Activated T-helper 2 cell treated with anti-CD3 and anti-CD28 coated beads, Interferon-gamma antibody, Interleukin-2, Interleukin-4, amounts not matched to agents 10 μg/mL and 5 μg/mL and 100 μg/mL, durations not matched to agents 14 hours and 24 hours and 36 hours (primary cell): ENCODE measurements around the gene TMEM14C. TPM values are rescaled to one million over a fixed set of nuclear protein-coding genes. Genes with fewer than 3 reads are reported as not detected.
A peak's percentile ranks its signal among the peaks of the same experiment; 100 is the strongest.
"Not testable (repeated sequence)": the region's sequence is repeated elsewhere in the genome, so short reads cannot be mapped to it uniquely, and the experiment has no call there.

Source experiments
- DNase-seq: peaks from one replicate; pipeline ENCODE4 v3.0.0; 2021; ENCODE audit warnings: low spot score
- H3K27ac Mint-ChIP-seq: one replicate; pipeline ENCODE4 v1.8.0; 2021; ENCODE audit warnings: mixed read lengths
- H3K27me3 Mint-ChIP-seq: one replicate; pipeline ENCODE4 v1.8.0; 2021; ENCODE audit warnings: low read depth, mixed read lengths
- H3K36me3 Mint-ChIP-seq: one replicate; pipeline ENCODE4 v1.8.0; 2021; ENCODE audit warnings: low read depth, mixed read lengths
- H3K4me1 Mint-ChIP-seq: one replicate; pipeline ENCODE4 v1.8.0; 2021; ENCODE audit warnings: low read depth, mixed read lengths
- H3K4me3 Mint-ChIP-seq: one replicate; pipeline ENCODE4 v1.8.0; 2021; ENCODE audit warnings: low read depth, mild to moderate bottlenecking, moderate library complexity, mixed read lengths
- H3K9me3 Mint-ChIP-seq: one replicate; pipeline ENCODE4 v1.8.0; 2021; ENCODE audit warnings: mixed read lengths
- intact Hi-C: fragments of 100-400 bp; cut with micrococcal nuclease; formaldehyde crosslinking; loops from one replicate; pipeline ENCODE4 v1.15.1; 2023
- total RNA-seq: library from RNA; stranded (reverse); gene quantifications from 2 replicates; pipeline ENCODE4 v1.2.3, GENCODE V29; 2022

Gene TMEM14C
- total RNA-seq, 1 donor from 2014 or later = 61.3 TPM

GRCh38 chr6:10725044-10725443 lies 2.2 kb downstream of the TMEM14C start:
- Mint-ChIP-seq H3K36me3 (peaks cover 36% of the 10 kb centered on the region), H3K9me3 (no peaks in the 10 kb centered on the region), H3K27ac (peak overlapping the region; percentile 57), H3K4me1 (peaks cover 35% of the 10 kb centered on the region), H3K4me3 (peak overlapping the region; percentile 42), H3K27me3 (no peaks in the 10 kb centered on the region)
- intact Hi-C loops = no loop called here
- DNase-seq = no peak

GRCh38 chr6:10725716-10726115 lies 2.8 kb downstream of the TMEM14C start:
- Mint-ChIP-seq H3K27ac (peak overlapping the region; percentile 19), H3K4me3 (no peak overlapping the region), H3K36me3 (peaks cover 43% of the 10 kb centered on the region), H3K4me1 (peaks cover 35% of the 10 kb centered on the region), H3K27me3 (no peaks in the 10 kb centered on the region), H3K9me3 (no peaks in the 10 kb centered on the region)
- DNase-seq = no peak
- intact Hi-C loops = no loop called here

- no peaks in the 10 kb centered on the region for H3K9me3 Mint-ChIP-seq
- H3K27me3 Mint-ChIP-seq = no peaks in the 10 kb centered on the region
- intact Hi-C loops = no loop called here
- no peak for DNase-seq
- H3K4me3 Mint-ChIP-seq = no peak overlapping the region
- H3K27ac Mint-ChIP-seq = no peak overlapping the region
- peaks cover 7% of the 10 kb centered on the region for H3K4me1 Mint-ChIP-seq
- H3K36me3 Mint-ChIP-seq = peaks cover 51% of the 10 kb centered on the region
Observed at GRCh38 chr6:10730254-10730653, 7.4 kb downstream of the TMEM14C start.

- H3K9me3 Mint-ChIP-seq = no peaks in the 10 kb centered on the region
- H3K36me3 Mint-ChIP-seq = peaks cover 30% of the 10 kb centered on the region
- no peak for DNase-seq
- intact Hi-C loops = no loop called here
- no peaks in the 10 kb centered on the region for H3K27me3 Mint-ChIP-seq
- H3K4me1 Mint-ChIP-seq = no peaks in the 10 kb centered on the region
- no peak overlapping the region for H3K4me3 Mint-ChIP-seq
- no peak overlapping the region for H3K27ac Mint-ChIP-seq
Observed at GRCh38 chr6:10733151-10733715, 10.4 kb downstream of the TMEM14C start.

GRCh38 chr6:10733863-10734262 lies 11.0 kb downstream of the TMEM14C start:
- intact Hi-C loops = no loop called here
- Mint-ChIP-seq H3K9me3 (no peaks in the 10 kb centered on the region), H3K36me3 (peaks cover 24% of the 10 kb centered on the region), H3K4me3 (no peak overlapping the region), H3K4me1 (no peaks in the 10 kb centered on the region), H3K27me3 (no peaks in the 10 kb centered on the region), H3K27ac (no peak overlapping the region)
- DNase-seq = no peak

- DNase-seq = no peak
- no peak overlapping the region for H3K4me3 Mint-ChIP-seq
- H3K27ac Mint-ChIP-seq = no peak overlapping the region
- H3K9me3 Mint-ChIP-seq = no peaks in the 10 kb centered on the region
- H3K27me3 Mint-ChIP-seq = no peaks in the 10 kb centered on the region
- no peaks in the 10 kb centered on the region for H3K4me1 Mint-ChIP-seq
- H3K36me3 Mint-ChIP-seq = peaks cover 14% of the 10 kb centered on the region
- intact Hi-C loops = no loop called here
Observed at GRCh38 chr6:10736731-10737130, 13.9 kb downstream of the TMEM14C start.

- intact Hi-C loops = no loop called here
- Mint-ChIP-seq H3K27me3 (no peaks in the 10 kb centered on the region), H3K4me3 (no peak overlapping the region), H3K4me1 (peaks cover 1% of the 10 kb centered on the region), H3K27ac (no peak overlapping the region), H3K9me3 (no peaks in the 10 kb centered on the region), H3K36me3 (peaks cover 7% of the 10 kb centered on the region)
- no peak for DNase-seq
Observed at GRCh38 chr6:10740061-10740460, 17.2 kb downstream of the TMEM14C start.

GRCh38 chr6:10741643-10742042 lies 18.8 kb downstream of the TMEM14C start:
- intact Hi-C loops, H3K27me3 Mint-ChIP-seq: not testable (repeated sequence)

GRCh38 chr6:10742251-10742650 lies 19.4 kb downstream of the TMEM14C start:
- H3K36me3 Mint-ChIP-seq = peaks cover 11% of the 10 kb centered on the region

More at GRCh38 chr6:10741643-10742042, 18.8 kb downstream of the TMEM14C start:
- not testable (repeated sequence) for H3K9me3 Mint-ChIP-seq, DNase-seq, H3K36me3 Mint-ChIP-seq, H3K27ac Mint-ChIP-seq, H3K4me3 Mint-ChIP-seq
- peaks cover 16% of the 10 kb centered on the region for H3K4me1 Mint-ChIP-seq

GRCh38 chr6:10743515-10743914 lies 20.6 kb downstream of the TMEM14C start:
- no peaks in the 10 kb centered on the region for H3K27me3 Mint-ChIP-seq
- H3K4me3 Mint-ChIP-seq = no peak overlapping the region
- intact Hi-C loops = no loop called here

More at GRCh38 chr6:10742251-10742650, 19.4 kb downstream of the TMEM14C start:
- no peak for DNase-seq
- H3K27ac Mint-ChIP-seq = no peak overlapping the region
- no peaks in the 10 kb centered on the region for H3K27me3 Mint-ChIP-seq
- H3K4me3 Mint-ChIP-seq = no peak overlapping the region
- intact Hi-C loops = no loop called here
- H3K9me3 Mint-ChIP-seq = no peaks in the 10 kb centered on the region
- peaks cover 20% of the 10 kb centered on the region for H3K4me1 Mint-ChIP-seq

GRCh38 chr6:10745116-10745515 lies 22.2 kb downstream of the TMEM14C start:
- Mint-ChIP-seq H3K36me3 (peaks cover 19% of the 10 kb centered on the region), H3K4me3 (no peak overlapping the region), H3K27me3 (no peaks in the 10 kb centered on the region), H3K9me3 (no peaks in the 10 kb centered on the region), H3K4me1 (peaks cover 34% of the 10 kb centered on the region), H3K27ac (no peak overlapping the region)
- intact Hi-C loops = no loop called here
- no peak for DNase-seq

More at GRCh38 chr6:10743515-10743914, 20.6 kb downstream of the TMEM14C start:
- no peak for DNase-seq
- Mint-ChIP-seq H3K36me3 (peaks cover 11% of the 10 kb centered on the region), H3K9me3 (no peaks in the 10 kb centered on the region), H3K27ac (no peak overlapping the region), H3K4me1 (peaks cover 22% of the 10 kb centered on the region)

- peaks cover 36% of the 10 kb centered on the region for H3K36me3 Mint-ChIP-seq
- peak overlapping the region; percentile 94 for H3K27ac Mint-ChIP-seq
- peak overlapping the region; percentile 95 for H3K4me3 Mint-ChIP-seq
- intact Hi-C loops = loop anchor here (1.0 to 2.0 kb wide), 3 partner anchors 24 to 92 kb away; partner anchors contain the start of genes C6orf52, MAK, PAK1IP1 and TMEM14C
- peaks cover 37% of the 10 kb centered on the region for H3K4me1 Mint-ChIP-seq
- DNase-seq = no peak
- no peaks in the 10 kb centered on the region for H3K27me3 Mint-ChIP-seq
- no peaks in the 10 kb centered on the region for H3K9me3 Mint-ChIP-seq
Observed at GRCh38 chr6:10746915-10747250, 24.0 kb downstream of the TMEM14C start.

- DNase-seq = peak; percentile 99
- intact Hi-C loops = loop anchor here (1.0 to 2.0 kb wide), 3 partner anchors 24 to 91 kb away; partner anchors contain the start of genes C6orf52, MAK, PAK1IP1 and TMEM14C
- peak within 1 kb of the TSS; percentile 94 for H3K27ac Mint-ChIP-seq
- H3K27me3 Mint-ChIP-seq = no peaks in the 10 kb centered on the region
- peaks cover 41% of the 10 kb centered on the region for H3K36me3 Mint-ChIP-seq
- peak within 1 kb of the TSS; percentile 95 for H3K4me3 Mint-ChIP-seq
- H3K9me3 Mint-ChIP-seq = no peaks in the 10 kb centered on the region
- peaks cover 37% of the 10 kb centered on the region for H3K4me1 Mint-ChIP-seq
Observed at GRCh38 chr6:10747251-10747972, 24.5 kb downstream of the TMEM14C start, which contains the start of gene TMEM14B. TMEM14B (plus strand) TSS chr6:10747805; CDS start chr6:10749246, 1,441 bp downstream.
